GM19463 (cell line): ENCODE results near the gene SMIM11.
"Not testable (repeated sequence)": the region's sequence is repeated elsewhere in the genome, so short reads cannot be mapped to it uniquely, and the experiment has no call there.

ENCODE experiments used
- ATAC-seq: cut with Tn5 transposase; IDR thresholded peaks from one replicate; pipeline ENCODE4 v1.9.1; 2021; ENCODE audit warnings: mild to moderate bottlenecking, moderate library complexity; ENCODE audit not compliant: unreplicated experiment

The SMIM11 gene

DNA sequence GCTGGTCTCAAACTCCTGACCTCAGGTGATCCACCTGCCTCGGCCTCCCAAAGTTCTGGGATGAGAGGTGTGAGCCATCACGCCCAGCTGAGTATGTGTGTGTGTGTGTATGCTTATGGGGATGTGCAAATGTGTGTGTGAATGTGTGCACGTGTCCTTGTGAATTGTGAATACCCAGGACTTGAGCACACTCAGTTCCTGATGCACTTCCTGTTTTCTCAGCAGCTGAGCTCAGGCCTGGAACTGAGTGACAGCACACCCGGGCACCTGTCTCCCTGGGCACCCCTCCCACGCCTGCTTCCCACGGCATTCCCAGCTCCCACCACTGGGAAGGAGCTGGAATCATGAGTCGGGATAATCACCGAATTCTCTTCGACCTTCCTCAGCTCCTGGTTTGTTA is 32.0 kb downstream of the SMIM11 start:
- ATAC-seq = not testable (repeated sequence)

DNA sequence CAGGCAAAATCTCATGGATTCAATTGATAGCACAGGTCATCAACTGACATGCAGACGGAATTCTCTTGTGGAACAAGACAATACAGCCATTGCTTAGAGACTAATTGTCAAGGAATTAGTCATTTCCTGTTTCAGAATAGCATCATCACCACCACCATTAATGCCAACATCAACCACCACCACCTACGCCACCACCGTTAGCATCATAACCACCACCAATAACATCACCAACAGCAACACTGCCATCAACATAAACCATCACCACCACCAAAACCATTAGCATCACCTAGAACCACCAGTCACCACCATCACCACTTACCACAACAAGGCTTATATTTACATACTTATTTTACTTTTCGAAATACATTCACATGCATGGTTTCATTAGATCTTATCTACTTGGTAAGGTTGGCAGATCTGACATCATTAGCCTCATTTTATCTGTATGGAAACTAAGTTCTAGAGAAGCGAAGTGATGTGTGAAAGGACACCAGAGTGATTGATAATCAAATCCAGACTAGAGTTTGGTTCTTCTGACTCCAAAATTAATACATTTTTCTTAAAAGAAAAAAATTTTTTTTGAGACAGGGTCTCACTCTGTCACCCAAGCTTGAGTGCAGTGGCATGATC is 42.3 kb downstream of the SMIM11 start:
- not testable (repeated sequence) for ATAC-seq

DNA sequence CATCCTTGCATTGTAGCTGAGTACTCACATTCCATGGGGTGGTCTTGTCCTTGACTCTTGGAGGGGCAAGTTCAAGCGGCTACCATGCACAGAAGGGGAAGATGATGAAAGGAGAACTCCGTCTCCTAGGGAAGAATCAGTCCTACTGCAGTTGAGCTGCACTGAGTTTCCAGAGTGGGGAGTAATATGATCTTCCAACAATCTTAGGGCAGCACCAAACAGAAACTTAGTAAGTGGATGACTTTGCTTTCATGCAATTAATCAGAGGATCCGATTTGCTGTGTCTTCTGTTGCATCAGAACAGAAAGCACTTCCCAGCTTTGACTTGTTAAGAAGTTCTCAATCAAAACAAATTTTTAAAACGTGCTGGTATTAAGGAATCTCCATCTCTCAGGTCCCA is 48.5 kb downstream of the SMIM11 start, which contains the start of gene SMIM34:
SMIM34 (minus strand) TSS at position 147 of the 400 bp plus-strand sequence; CDS start at position 35, 112 bp downstream.
- ATAC-seq = not testable (repeated sequence)

DNA sequence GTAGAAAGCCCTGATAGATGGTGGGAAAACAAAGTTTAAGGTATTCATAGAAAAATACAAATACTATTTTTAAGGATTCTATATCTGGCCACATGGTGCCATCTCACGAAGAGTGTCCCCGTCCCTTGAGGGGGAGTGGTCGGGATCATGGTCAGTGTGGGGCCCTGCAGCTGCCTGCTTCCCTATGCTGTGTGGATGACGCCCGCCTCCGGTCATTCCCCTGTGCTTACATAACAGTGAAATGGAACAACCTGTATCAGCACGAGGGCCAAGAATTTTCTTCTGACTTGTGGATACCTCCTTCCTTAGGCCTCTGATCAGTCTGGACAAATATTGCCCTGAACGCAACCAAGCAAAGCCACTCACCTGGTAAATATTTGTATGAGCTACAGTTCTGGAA is 52.0 kb downstream of the SMIM11 start:
- ATAC-seq = not testable (repeated sequence)

DNA sequence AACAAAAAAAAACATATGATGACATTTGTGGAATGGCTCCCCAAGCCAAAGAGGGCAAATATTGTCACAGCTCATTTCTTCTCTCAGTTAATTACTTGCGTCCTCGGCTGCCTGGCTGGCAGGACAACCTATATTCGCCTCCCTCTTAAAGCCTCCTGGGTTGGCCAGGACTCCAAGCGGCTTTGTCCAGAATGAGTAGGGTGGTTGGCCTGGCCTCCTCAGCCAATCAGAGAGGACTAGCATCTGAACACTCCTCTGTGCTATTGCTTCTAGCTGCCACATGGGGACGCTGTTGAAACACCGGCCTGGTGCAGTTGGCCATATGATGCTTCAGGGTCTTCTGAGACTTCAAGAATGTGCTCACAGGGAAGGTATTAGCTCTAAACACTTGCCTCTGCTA is 53.1 kb downstream of the SMIM11 start:
- not testable (repeated sequence) for ATAC-seq

DNA sequence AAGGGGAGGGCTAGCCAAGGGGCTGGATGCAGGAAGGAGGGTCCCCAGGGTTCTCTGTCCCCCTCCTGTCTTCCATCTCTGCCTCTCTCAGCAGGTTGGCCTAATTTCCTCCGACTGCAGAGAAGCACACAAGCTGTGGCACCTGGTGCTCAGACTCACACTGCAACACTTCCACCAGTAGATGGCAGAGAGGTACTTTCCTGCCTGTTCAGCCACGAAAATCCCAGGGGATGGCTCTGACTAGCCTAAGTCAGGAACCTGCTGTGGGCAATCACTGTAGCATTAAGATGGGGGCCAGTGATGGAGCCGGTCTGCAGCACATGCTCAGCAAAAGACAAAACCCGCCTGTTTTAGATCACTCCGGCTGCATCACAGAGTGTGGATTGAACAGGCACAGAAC is 54.4 kb downstream of the SMIM11 start:
- ATAC-seq = not testable (repeated sequence)
